ENCODE data around the gene RPL39. TPM values are rescaled to one million over a fixed set of nuclear protein-coding genes. Genes with fewer than 3 reads are reported as not detected.
"Not testable (repeated sequence)": the region's sequence is repeated elsewhere in the genome, so short reads cannot be mapped to it uniquely, and the experiment has no call there.

The RPL39 gene
- 2,079 and 2,323 TPM in 2 replicates for total RNA-seq

- peak; percentile 68 for DNase-seq (ENCODE audit: low read depth, low spot score)
Observed at GRCh38 chrX:119791437-119792231, at the start of gene RPL39. RPL39 (minus strand) TSS chrX:119791630; CDS start chrX:119791576, 54 bp downstream.

- DNase-seq (ENCODE audit: low read depth, low spot score): no peak
Observed at GRCh38 chrX:119833905-119834304, 42.5 kb upstream of the RPL39 start.

GRCh38 chrX:119828446-119828845 lies 37.0 kb upstream of the RPL39 start:
- DNase-seq (ENCODE audit: low read depth, low spot score): no peak

DNA sequence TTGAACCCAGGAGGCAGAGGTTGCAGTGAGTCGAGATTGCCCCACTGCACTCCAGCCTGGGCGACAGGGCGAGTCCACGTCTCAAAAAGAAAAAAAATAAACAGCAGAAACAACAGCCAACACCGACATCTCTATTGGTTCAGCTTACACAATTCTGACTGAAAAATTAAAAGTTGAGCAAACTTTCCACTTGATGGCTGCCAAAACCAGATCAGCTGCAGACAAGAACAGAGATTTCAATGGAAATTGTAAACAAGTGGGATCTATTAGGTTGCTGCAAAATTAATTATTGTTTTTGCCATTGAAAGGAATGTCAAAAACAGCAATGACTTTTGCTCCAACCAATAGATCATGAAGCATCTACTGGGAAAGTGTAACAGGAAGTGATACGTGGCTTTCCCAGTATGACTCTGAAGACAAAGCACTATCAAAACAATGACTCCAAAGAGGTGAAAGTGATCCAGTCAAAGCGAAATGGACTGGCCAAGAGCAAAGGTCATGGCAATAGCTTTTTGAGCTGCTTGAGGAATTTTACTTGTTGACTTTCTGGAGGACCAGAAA lies 35.0 kb upstream of the RPL39 start:
- peak; percentile 60 for DNase-seq (ENCODE audit: low read depth, low spot score)

DNA sequence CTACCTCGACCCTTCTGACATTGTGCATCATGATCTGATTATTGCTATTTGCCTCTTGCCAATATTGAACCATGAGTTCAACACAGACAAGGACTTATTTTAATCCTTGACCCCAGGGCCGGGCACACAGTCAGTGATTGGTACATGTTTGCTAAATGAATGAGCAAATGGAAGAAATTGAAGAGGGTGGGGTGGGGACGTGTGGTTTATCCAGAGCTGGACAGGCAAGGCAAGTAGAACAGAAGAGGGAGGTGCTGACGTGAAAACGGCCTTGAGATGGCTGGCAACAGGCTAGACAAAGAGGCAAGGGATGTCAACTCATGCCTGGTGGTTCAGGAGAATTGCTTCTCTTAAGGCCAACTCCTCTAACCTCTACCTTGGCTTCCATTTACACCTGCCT lies 32.8 kb upstream of the RPL39 start:
- not testable (repeated sequence) for DNase-seq (ENCODE audit: low read depth, low spot score)

GRCh38 chrX:119821703-119822102 lies 30.3 kb upstream of the RPL39 start:
- peak; percentile 48 for DNase-seq (ENCODE audit: low read depth, low spot score)

DNA sequence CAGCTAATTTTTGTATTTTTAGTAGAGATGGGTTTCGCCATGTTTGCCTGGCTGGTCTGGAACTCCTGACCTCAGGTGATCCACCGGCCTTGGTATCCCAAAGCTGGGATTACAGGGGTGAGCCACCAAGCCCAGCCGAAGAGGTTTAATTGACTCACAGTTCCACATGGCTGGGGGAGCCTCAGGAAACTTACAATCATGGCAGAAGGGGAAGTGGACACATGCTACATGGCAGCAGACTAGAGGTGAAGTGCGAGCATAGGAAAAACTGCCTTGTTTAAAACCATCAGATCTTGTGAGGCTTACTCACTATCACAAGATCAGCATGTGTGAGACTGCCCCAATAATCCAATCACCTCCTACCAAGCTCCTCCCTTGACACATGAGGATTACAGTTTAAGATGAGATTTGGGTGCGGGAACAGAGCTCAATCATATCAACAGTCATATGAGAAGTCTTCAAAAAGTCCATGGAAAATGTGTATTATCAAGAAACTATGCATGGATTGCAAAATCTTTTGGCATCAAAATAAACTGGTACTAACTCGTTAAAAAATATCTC lies 25.8 kb upstream of the RPL39 start:
- no peak for DNase-seq (ENCODE audit: low read depth, low spot score)

DNA sequence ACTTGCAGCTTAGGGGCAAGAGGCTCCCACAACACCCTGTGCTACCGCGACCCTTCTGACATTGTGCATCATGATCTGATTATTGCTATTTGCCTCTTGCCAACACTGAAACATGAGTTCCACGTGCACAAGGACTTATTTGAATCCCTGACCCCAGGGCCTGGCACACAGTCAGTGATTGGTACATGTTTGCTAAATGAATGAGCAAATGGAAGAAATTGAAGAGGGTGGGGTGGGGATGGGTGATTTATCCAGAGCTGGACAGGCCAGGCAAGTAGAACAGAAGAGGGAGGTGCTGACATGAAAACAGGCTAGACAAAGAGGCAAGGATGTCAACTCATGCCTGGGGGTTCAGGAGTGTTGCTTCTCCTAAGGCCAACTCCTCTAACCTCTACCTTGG lies 24.9 kb upstream of the RPL39 start:
- no peak for DNase-seq (ENCODE audit: low read depth, low spot score)

DNA sequence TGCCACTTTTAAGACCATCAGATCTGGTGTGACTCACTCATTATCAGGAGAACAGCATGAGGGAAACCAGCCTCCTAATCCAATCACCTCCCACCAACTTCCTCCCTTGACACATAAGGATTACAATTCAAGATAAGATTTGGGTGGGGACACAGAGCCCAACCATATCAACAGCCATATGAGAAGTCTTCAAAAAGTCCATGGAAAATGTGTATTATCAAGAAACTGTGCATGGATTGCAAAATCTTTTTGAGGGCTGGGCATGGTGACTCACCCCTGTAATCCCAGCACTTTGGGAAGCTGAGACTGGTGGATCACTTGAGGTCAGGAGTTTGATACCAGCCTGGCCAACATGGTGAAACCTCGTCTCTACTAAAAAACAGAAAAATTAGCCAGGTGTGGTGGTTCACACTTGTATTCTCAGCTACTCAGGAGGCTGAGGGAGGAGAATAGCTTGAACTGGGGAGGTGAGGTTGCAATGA lies 17.8 kb upstream of the RPL39 start:
- DNase-seq (ENCODE audit: low read depth, low spot score): no peak

DNA sequence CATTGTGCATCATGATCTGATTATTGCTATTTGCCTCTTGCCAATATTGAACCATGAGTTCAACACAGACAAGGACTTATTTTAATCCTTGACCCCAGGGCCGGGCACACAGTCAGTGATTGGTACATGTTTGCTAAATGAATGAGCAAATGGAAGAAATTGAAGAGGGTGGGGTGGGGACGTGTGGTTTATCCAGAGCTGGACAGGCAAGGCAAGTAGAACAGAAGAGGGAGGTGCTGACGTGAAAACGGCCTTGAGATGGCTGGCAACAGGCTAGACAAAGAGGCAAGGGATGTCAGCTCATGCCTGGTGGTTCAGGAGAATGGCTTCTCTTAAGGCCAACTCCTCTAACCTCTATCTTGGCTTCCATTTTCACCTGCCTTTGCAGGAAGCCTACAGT lies 17.0 kb upstream of the RPL39 start:
- DNase-seq (ENCODE audit: low read depth, low spot score): not testable (repeated sequence)

DNA sequence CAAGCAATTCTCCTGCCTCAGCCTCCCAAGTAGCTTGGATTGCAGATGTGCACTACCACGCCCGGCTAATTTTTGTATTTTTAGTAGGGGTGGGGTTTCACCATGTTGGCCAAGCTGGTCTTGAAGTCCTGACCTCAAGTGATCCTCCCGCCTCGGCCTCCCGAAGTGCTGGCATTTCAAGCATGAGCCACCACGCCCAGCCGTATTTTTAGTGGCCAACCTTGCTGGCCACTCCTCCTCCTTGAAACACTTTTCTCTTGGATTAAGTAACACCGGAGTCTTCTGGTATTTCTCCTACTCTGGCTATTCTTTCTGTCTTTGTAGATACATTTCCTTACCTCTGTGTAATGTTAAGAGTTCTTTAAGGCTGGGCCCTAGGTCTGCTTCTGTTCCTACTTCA lies 11.1 kb upstream of the RPL39 start:
- no peak for DNase-seq (ENCODE audit: low read depth, low spot score)

DNA sequence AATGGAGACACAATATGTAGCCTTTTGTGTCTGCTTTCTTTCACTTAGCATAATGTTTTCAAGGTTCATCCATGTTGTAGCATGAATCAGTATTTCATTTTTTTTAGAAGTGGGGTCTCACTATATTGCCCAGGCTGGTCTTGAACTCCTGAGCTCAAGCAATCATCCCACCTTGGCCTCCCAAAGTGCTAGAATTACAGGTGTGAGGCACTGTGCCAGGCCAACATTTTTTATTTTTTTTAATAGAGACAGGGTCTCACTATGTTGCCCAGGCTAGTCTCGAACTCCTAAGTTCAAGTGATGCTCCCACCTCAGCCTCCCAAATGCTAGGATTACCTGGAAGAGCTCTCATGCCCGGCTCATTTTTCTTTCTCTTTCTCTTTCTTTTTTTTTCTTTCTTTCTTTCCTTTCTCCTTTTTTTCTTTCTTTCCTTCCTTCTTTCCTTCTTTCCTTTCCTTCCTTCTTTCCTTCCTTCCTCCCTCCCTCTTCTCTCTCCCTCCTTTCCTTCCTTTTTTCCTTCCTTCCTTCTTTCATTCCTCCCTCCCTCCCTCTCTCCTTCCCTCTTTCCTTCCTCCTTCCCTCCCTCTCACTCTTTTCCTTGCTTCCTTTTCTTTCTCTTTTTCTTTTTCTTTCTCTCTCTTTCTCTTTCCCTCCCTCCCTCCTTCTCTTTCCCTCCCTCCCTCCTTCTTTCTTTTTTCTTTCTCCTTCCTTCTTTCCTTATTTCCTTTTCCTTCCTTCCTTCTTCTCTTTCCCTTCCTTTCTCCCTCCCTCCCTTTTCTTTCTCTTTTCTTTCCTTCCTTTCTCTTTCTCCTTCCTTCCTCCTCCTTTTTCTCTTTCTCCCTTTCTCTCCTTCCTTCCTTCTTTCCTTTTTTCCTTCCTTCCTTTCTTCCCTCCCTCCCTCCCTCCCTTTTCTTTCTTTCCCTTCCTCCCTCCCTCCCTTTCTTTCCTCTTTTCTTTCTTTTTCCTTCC lies 10.1 kb upstream of the RPL39 start:
- DNase-seq (ENCODE audit: low read depth, low spot score): no peak

DNA sequence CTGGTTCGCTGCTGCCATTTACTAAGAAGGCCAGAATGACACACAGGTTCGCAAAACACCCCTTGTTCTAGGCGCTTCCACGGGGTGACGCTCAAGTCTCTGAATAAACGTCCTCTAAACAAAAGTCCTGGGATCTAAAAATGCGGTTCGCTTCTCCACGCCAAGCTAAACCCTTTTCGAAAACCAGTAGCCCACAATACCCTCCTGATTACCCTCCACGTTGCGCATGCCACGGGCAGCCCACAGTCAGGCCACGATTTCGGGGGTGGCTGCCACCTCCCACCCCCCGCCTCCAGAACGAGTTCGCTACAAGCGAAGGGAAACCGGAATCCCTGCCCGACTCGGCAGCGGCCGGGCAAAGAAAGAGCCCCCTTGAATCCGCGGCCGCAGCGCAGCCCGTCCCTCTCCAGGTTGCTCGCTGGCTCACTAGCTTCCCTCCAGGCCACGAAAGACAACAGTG lies 423 bp downstream of the RPL39 start:
- DNase-seq (ENCODE audit: low read depth, low spot score): no peak

DNA sequence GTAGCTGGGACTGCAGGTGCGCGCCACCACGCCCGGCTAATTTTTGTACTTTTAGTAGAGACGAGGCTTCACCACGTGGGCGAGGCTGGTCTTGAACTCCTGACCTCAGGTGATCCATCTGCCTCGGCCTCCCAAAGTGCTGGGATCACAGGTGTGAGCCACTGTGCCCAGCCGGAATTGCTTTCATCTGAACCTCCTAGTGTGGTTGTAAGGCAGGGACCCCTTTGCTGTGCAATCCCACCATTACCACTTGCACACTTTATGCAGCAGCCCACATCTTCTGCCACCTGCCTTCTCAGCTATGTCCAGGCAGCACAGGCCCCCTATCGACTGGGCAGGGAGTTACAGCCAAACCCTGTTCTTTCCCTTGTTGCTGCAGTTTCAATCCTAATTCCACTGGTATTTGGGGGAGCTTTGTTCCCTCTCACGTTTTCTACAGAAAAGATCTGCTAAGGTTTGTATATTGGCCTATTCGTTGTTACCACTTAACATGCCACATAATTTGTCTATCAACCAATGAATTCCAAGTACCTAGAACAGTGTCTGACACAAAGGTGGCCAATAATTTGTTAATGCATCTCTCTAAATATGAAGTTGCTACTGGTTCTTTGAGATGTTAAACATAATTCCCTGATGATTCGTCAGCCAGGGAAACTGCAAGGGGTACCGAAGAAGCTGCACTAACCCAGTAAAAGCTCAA lies 6.5 kb downstream of the RPL39 start:
- no peak for DNase-seq (ENCODE audit: low read depth, low spot score)

GRCh38 chrX:119783026-119783425 lies 8.4 kb downstream of the RPL39 start:
- DNase-seq (ENCODE audit: low read depth, low spot score): no peak

- DNase-seq (ENCODE audit: low read depth, low spot score): no peak
Observed at GRCh38 chrX:119778829-119779228, 12.6 kb downstream of the RPL39 start.

- DNase-seq (ENCODE audit: low read depth, low spot score): no peak
Observed at GRCh38 chrX:119775517-119776238, 15.8 kb downstream of the RPL39 start.

GRCh38 chrX:119769388-119769787 lies 22.0 kb downstream of the RPL39 start:
- not testable (repeated sequence) for DNase-seq (ENCODE audit: low read depth, low spot score)

- not testable (repeated sequence) for DNase-seq (ENCODE audit: low read depth, low spot score)
Observed at GRCh38 chrX:119768436-119768835, 23.0 kb downstream of the RPL39 start.

DNA sequence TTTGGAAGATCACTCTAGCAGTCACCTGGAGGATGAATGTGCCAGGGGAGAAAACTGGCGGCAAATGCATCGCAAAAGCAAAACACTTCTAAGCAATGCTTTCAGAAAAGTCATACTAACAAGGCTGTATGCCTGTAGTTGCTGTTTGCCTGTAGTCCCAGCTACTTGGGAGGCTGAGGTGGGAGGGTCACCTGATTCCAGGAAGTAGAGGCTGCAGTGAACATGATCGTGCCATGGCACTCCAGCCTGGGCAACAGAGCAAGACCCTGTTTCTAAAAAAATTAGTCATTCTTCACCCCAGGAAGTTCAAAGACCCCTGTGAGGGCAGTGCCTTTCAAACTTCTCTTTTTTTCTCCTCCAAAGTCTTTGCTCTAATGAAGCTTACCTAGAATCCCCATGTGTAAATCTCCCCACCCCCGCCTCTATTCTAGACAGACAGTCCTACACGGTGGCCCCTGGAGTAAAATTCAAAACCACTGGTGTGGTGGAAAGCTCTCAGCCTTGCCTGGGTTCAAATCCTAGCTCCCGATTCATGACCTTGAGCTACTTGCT lies 27.5 kb downstream of the RPL39 start:
- DNase-seq (ENCODE audit: low read depth, low spot score): no peak
